ENCODE results near the gene HTR3D.

HTR3D gene

GRCh38 chr3:184011230-184011876 is 20.2 kb upstream of the HTR3D start:
- no peak for TF ChIP-seq TAF1 (IDR thresholded peaks at IDR 0.05; ENCODE audit: borderline replicate concordance, insufficient read depth, low read length)
- TF ChIP-seq REST (IDR thresholded peaks at IDR 0.05; ENCODE audit: insufficient read depth in 1 of 2, low read depth in 2 of 2, low read length in 2 of 2) = no peak
- no peak for TF ChIP-seq POLR2AphosphoS5 (IDR thresholded peaks at IDR 0.05; ENCODE audit: low read depth, low read length)

- TF ChIP-seq FOXP2 (optimal IDR thresholded peaks at IDR 0.05; ENCODE audit: borderline replicate concordance, extremely low read depth, extremely low read length, insufficient read depth) = no peak
- no peak for TF ChIP-seq POLR2AphosphoS5 (IDR thresholded peaks at IDR 0.05; ENCODE audit: low read depth, low read length)
- TF ChIP-seq REST (IDR thresholded peaks at IDR 0.05; ENCODE audit: insufficient read depth in 1 of 2, low read depth in 2 of 2, low read length in 2 of 2) = no peak
- no peak for TF ChIP-seq TAF1 (IDR thresholded peaks at IDR 0.05; ENCODE audit: borderline replicate concordance, insufficient read depth, low read length)
- TF ChIP-seq SIN3A (IDR thresholded peaks at IDR 0.05; ENCODE audit: borderline replicate concordance, insufficient read depth, low read length) = no peak
These were observed 19.3 kb upstream of the HTR3D start for GRCh38 chr3:184011937-184012889.

GRCh38 chr3:184015381-184016019 is 16.0 kb upstream of the HTR3D start:
- TF ChIP-seq REST (IDR thresholded peaks at IDR 0.05; ENCODE audit: insufficient read depth in 1 of 2, low read depth in 2 of 2, low read length in 2 of 2) = no peak
- TF ChIP-seq SIN3A (IDR thresholded peaks at IDR 0.05; ENCODE audit: borderline replicate concordance, insufficient read depth, low read length) = no peak
- no peak for TF ChIP-seq TAF1 (IDR thresholded peaks at IDR 0.05; ENCODE audit: borderline replicate concordance, insufficient read depth, low read length)
- no peak for TF ChIP-seq FOXP2 (optimal IDR thresholded peaks at IDR 0.05; ENCODE audit: borderline replicate concordance, extremely low read depth, extremely low read length, insufficient read depth)
- TF ChIP-seq POLR2AphosphoS5 (IDR thresholded peaks at IDR 0.05; ENCODE audit: low read depth, low read length) = no peak

- TF ChIP-seq FOXP2 (optimal IDR thresholded peaks at IDR 0.05; ENCODE audit: borderline replicate concordance, extremely low read depth, extremely low read length, insufficient read depth) (no peak), SIN3A (IDR thresholded peaks at IDR 0.05; ENCODE audit: borderline replicate concordance, insufficient read depth, low read length) (no peak), TAF1 (IDR thresholded peaks at IDR 0.05; ENCODE audit: borderline replicate concordance, insufficient read depth, low read length) (no peak), POLR2AphosphoS5 (IDR thresholded peaks at IDR 0.05; ENCODE audit: low read depth, low read length) (no peak), REST (IDR thresholded peaks at IDR 0.05; ENCODE audit: insufficient read depth in 1 of 2, low read depth in 2 of 2, low read length in 2 of 2) (no peak)
These were observed 15.4 kb upstream of the HTR3D start for GRCh38 chr3:184016169-184016570.
